ACC112 (cell line): ENCODE results near the gene UBA1.

ENCODE experiments used
- H2AFZ ChIP-seq: fragments of 200-600 bp; sonication (generic); one replicate; pipeline ENCODE4 v1.6.0; 2017; ENCODE audit warnings: antibody characterized with exemption, low read length; ENCODE audit not compliant: unreplicated experiment
- H3K27ac ChIP-seq: fragments of 200-600 bp; sonication (generic); 2 replicates; pipeline ENCODE4 v1.5.1; 2014; ENCODE audit warnings: low read depth, mild to moderate bottlenecking, antibody characterized with exemption, low read length, moderate library complexity
- H3K27me3 ChIP-seq: fragments of 200-600 bp; sonication (generic); 2 replicates; pipeline ENCODE4 v1.6.1; 2014; ENCODE audit warnings: mild to moderate bottlenecking, antibody characterized with exemption, low read length, moderate library complexity, mixed read lengths; ENCODE audit not compliant: insufficient read depth
- H3K36me3 ChIP-seq: fragments of 200-600 bp; sonication (generic); 2 replicates; pipeline ENCODE4 v1.6.1; 2016; ENCODE audit warnings: mild to moderate bottlenecking, antibody characterized with exemption, low read length, moderate library complexity, mixed read lengths; ENCODE audit not compliant: insufficient read depth
- H3K4me1 ChIP-seq: fragments of 200-600 bp; sonication (generic); one replicate; pipeline ENCODE4 v1.6.1; 2016; ENCODE audit warnings: low read length, mixed read lengths; ENCODE audit not compliant: insufficient read depth, unreplicated experiment, control insufficient read depth
- H3K4me3 ChIP-seq: fragments of 200-600 bp; sonication (generic); 2 replicates; pipeline ENCODE4 v1.5.1; 2014; ENCODE audit warnings: mild to moderate bottlenecking, low read depth, low read length
- H3K79me2 ChIP-seq: fragments of 200-600 bp; sonication (generic); one replicate; pipeline ENCODE4 v1.6.0; 2016; ENCODE audit warnings: low read length; ENCODE audit not compliant: control insufficient read depth, unreplicated experiment, insufficient read depth

UBA1 gene

DNA sequence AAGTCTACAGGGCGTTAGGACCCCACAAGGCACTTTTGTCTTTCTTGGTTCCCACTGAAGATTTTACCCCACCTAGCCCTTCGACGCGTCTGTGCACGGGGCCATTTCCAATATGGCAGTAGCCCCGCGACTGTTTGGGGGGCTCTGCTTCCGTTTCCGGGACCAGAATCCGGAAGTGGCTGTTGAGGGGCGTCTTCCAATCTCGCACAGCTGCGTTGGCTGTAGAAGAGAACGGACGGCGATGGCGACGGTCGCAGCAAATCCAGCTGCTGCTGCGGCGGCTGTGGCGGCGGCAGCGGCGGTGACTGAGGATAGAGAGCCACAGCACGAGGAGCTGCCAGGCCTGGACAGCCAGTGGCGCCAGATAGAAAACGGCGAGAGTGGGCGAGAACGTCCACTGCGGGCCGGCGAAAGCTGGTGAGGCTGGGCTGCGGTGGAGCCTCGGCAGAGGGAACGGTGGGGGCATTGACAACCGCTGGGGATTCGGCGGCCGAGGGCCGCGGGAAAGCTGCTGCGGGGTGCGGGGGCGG, 39.2 kb downstream of the UBA1 start, which contains the start of gene USP11:
Gene USP11, plus strand, starts transcription at position 207 of the 530 bp plus-strand sequence. Its CDS starts 35 bp downstream, at position 242.
- peak within 1 kb of the TSS; percentile 94 for H3K27ac ChIP-seq
- peaks cover 4% of the 10 kb centered on the region; the same call in 1 of the 2 replicates for H3K36me3 ChIP-seq
- H2AFZ ChIP-seq: no peak within 1 kb of the TSS
- peaks cover 11% of the 10 kb centered on the region for H3K4me1 ChIP-seq
- peak within 1 kb of the TSS; percentile 80 for H3K4me3 ChIP-seq
- H3K79me2 ChIP-seq: peaks cover 42% of the 10 kb centered on the region
- no peaks in the 10 kb centered on the region for H3K27me3 ChIP-seq

DNA sequence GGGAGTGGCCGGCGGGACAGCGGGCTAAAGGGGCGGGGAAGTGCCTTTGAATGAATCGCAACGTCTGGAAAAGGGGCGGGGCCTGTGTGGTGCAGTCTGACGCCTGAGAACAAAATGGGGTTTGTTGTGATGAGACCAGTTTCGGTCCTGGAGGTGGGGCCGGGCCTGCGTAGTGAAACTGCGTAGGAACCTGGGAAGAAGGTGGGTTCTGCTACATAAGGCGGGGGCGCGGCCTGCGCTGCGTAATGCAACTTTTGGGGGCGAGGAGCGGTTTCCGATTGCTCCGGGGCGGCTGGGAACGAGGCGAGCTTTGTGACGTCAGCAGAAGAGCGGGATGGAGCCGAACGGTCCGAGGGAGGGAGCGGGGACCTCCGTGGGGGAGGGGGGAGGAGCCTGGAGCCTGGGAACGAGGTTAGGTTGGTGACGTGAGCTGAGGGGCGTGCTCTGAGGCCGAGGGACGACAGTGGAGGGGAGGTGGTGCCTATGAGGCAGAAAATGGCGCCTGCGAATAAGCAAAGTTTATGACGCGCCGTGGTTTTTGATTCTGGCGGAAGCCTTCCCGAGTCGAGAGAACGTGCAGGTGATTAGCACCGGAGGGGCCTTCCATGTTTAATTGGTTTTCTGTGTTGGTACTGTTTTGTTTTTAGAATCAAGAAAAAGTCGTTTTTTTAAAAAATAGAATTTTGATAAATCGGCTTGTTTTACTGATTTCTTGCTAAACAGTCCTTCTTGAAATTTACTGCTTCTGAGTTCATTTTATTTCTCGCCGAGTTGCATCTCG, 39.9 kb downstream of the UBA1 start:
- H3K4me1 ChIP-seq: peaks cover 11% of the 10 kb centered on the region
- no peaks in the 10 kb centered on the region for H3K27me3 ChIP-seq
- H3K36me3 ChIP-seq: no peaks in the 10 kb centered on the region
- H3K79me2 ChIP-seq: peaks cover 42% of the 10 kb centered on the region
- H3K4me3 ChIP-seq: peak overlapping the region; percentile 80
- peak overlapping the region; percentile 94 for H3K27ac ChIP-seq
- no peak overlapping the region for H2AFZ ChIP-seq

DNA sequence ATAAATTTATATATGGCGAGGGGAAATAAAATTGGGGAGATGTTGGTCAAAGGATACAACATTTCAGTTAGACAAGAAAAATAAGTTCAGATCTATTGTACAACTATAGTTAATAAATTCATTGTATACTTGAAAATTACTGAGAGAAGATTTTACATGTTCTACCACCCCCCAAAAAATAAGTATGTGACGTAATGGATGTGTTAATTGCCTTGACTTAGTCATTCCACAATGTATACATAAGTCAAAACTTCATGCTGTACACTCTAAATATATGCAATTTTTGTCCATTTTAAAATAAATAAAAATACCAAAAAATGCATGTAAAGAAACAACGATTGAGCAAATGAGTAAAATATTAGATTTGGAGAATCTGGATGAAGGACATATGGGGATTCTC, 41.0 kb downstream of the UBA1 start:
- no peak overlapping the region for H2AFZ ChIP-seq
- H3K4me1 ChIP-seq: peaks cover 11% of the 10 kb centered on the region
- H3K27ac ChIP-seq: peak overlapping the region; percentile 94
- no peaks in the 10 kb centered on the region for H3K27me3 ChIP-seq
- H3K4me3 ChIP-seq: peak overlapping the region; percentile 80
- H3K36me3 ChIP-seq: no peaks in the 10 kb centered on the region
- H3K79me2 ChIP-seq: peaks cover 42% of the 10 kb centered on the region

DNA sequence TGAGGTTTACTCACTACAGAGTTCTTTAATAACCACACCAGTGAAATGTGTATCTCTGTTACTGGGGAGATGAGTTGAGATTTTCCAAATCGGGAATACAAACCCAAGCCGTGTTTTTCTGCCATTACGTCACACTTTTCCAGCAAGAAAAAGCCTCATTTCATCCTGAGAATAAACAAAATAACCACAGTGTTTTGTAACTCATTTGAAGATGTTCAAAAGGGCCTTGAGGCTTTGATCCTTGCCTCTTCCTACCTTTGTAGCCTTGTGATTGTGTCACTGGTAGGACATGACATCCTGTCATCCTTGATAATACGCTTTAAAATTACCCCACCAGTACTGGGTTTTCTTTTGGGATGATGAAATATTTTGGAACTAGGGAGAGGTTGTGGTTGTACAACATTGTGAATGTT, 42.1 kb downstream of the UBA1 start:
- Histone ChIP-seq H3K27me3 (no peaks in the 10 kb centered on the region), H3K27ac (peak overlapping the region; percentile 41; the same call in 1 of the 2 replicates), H3K36me3 (no peaks in the 10 kb centered on the region; the same call in 1 of the 2 replicates), H3K4me3 (peak overlapping the region; percentile 17; the same call in 1 of the 2 replicates), H2AFZ (no peak overlapping the region), H3K4me1 (peaks cover 11% of the 10 kb centered on the region), H3K79me2 (peaks cover 42% of the 10 kb centered on the region)

DNA sequence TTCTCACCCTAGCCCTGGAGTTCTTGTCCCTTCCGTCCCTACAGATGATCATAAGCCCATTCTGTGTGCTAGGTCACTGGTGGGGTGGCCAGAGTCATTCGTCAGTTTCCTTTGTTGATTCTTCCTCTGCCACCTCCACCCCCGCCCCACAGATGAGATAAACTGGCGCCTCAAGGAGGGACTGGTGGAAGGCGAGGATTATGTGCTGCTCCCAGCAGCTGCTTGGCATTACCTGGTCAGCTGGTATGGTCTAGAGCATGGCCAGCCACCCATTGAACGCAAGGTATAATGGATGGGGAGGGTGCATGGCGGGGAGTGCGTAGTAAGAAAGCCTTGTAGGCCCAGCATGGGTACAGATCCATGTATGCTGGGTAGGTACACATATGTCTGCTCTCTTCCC, 45.6 kb downstream of the UBA1 start:
- no peaks in the 10 kb centered on the region; the same call in 1 of the 2 replicates for H3K36me3 ChIP-seq
- no peak overlapping the region for H3K27ac ChIP-seq
- no peak overlapping the region for H2AFZ ChIP-seq
- peaks cover 7% of the 10 kb centered on the region for H3K4me1 ChIP-seq
- H3K79me2 ChIP-seq: peaks cover 29% of the 10 kb centered on the region
- H3K27me3 ChIP-seq: no peaks in the 10 kb centered on the region
- no peak overlapping the region for H3K4me3 ChIP-seq

DNA sequence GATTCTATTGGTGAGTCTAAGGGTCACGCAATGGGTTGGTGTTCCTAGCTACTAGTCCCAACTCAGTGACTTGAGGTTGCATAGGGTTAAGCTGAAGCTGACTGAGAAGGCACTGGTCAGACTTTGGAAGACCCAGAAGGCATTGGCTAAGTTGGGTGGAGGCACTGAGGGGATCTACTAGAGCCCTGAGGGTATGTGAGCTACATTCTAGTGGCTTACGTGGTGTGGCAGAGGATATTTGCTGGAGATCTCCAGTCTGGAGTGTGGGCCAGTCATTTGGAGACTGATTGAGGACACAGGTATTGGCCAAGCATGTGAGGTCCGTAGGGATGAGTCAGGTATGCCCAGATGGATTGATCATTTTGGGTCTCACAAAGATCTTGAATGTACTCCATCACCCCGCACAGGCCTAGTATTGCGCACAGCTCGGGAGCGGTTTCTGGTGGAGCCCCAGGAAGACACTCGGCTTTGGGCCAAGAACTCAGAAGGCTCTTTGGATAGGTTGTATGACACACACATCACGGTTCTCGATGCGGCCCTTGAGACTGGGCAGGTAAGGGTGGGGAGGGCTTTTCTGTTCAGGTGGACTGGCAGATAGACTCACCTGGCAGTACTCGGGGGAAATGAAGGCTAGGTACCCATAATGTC, 46.4 kb downstream of the UBA1 start:
- Histone ChIP-seq H3K4me1 (peaks cover 7% of the 10 kb centered on the region), H2AFZ (no peak overlapping the region), H3K79me2 (peaks cover 23% of the 10 kb centered on the region), H3K27ac (no peak overlapping the region), H3K27me3 (no peaks in the 10 kb centered on the region), H3K4me3 (no peak overlapping the region), H3K36me3 (no peaks in the 10 kb centered on the region; the same call in 1 of the 2 replicates)

GRCh38 chrX:47240619-47241018, 47.0 kb downstream of the UBA1 start:
- Histone ChIP-seq H3K4me3 (no peak overlapping the region), H3K27ac (no peak overlapping the region), H3K27me3 (no peaks in the 10 kb centered on the region), H3K79me2 (peaks cover 17% of the 10 kb centered on the region), H2AFZ (no peak overlapping the region), H3K36me3 (no peaks in the 10 kb centered on the region; the same call in 1 of the 2 replicates), H3K4me1 (peaks cover 2% of the 10 kb centered on the region)

DNA sequence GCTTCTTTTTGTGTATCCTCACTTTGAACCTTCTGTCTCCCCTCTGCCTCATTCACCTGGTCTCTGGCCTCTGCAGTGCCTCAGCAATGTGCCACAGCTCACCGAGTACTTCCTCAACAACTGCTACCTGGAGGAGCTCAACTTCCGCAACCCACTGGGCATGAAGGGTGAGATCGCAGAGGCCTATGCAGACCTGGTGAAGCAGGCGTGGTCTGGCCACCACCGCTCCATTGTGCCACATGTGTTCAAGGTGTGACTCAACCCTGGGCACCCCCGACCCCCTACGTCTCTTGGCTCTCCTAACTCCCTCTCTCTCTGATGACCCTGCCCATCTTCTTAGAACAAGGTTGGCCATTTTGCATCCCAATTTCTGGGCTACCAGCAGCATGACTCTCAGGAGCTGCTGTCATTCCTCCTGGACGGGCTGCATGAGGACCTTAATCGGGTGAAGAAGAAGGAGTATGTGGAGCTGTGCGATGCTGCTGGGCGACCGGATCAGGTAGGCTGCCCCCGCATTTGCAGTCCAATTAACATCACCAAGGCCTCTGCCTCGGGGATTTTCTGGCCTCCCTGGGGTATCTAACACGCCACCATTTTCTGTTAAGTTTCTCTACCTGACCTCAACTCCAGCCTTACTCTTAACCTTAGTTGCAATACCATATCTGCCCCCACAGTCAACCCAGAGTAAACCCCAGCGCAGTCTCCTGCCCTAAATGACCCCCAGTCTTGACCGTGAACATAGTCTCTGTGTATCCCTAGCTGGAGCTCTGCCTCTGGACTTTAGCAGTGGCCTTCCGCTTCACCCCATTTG, 47.8 kb downstream of the UBA1 start:
- no peak overlapping the region for H3K4me3 ChIP-seq
- peaks cover 9% of the 10 kb centered on the region for H3K79me2 ChIP-seq
- H2AFZ ChIP-seq: no peak overlapping the region
- H3K27me3 ChIP-seq: no peaks in the 10 kb centered on the region
- H3K4me1 ChIP-seq: no peaks in the 10 kb centered on the region
- no peaks in the 10 kb centered on the region; the same call in 1 of the 2 replicates for H3K36me3 ChIP-seq
- H3K27ac ChIP-seq: no peak overlapping the region

DNA sequence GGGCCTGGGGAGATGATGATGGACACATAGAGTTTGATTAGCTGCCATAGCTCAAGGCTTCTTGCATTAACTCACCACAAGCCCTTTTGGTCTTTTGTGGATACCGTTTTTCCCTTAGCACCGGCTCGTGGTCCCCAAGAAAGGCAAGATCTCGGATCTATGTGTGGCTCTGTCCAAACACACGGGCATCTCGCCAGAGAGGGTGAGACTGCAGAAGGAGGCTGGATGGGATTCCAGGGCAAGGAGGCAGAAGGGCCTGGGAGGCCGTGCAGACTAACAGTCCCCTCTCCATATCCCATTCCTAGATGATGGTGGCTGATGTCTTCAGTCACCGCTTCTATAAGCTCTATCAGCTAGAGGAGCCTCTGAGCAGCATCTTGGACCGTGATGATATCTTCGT, 48.7 kb downstream of the UBA1 start:
- Histone ChIP-seq H2AFZ (no peak overlapping the region), H3K36me3 (no peaks in the 10 kb centered on the region; the same call in 1 of the 2 replicates), H3K79me2 (no peaks in the 10 kb centered on the region), H3K27ac (no peak overlapping the region), H3K4me3 (no peak overlapping the region), H3K27me3 (no peaks in the 10 kb centered on the region), H3K4me1 (no peaks in the 10 kb centered on the region)

- Histone ChIP-seq H3K27ac (no peak overlapping the region), H3K27me3 (no peaks in the 10 kb centered on the region), H3K36me3 (no peaks in the 10 kb centered on the region; the same call in 1 of the 2 replicates), H3K79me2 (no peaks in the 10 kb centered on the region), H3K4me3 (no peak overlapping the region), H2AFZ (no peak overlapping the region), H3K4me1 (no peaks in the 10 kb centered on the region)
These were observed 49.7 kb downstream of the UBA1 start for GRCh38 chrX:47243351-47243750.
